Keratinocyte (primary cell): ENCODE data around the gene IGFBP5.

Source experiments
- CTCF ChIP-seq, 3 experiments: IDR thresholded peaks in 1 of 3; conservative IDR thresholded peaks in 1 of 3; optimal IDR thresholded peaks in 1 of 3; 2 replicates in 2 of 3; 3 replicates in 1 of 3; pipeline versions ENCODE3 to v1.5.1; 2011; ENCODE audit warnings: low read length in 3 of 3, mild to moderate bottlenecking in 3 of 3, moderate library complexity in 2 of 3, control low read depth in 1 of 3, inconsistent platforms in 1 of 3; ENCODE audit not compliant: insufficient read depth in 2 of 3; ENCODE audit errors: extremely low read depth in 1 of 3
- EZH2 ChIP-seq: IDR thresholded peaks from one replicate; pipeline ENCODE4 v1.6.1; 2012; ENCODE audit warnings: inconsistent platforms, mild to moderate bottlenecking, low read length, moderate library complexity

- no peak for TF ChIP-seq EZH2
- TF ChIP-seq CTCF (optimal IDR thresholded peaks at IDR 0.05 in 1 of 3, IDR thresholded peaks at IDR 0.05 in 1 of 3, conservative IDR thresholded peaks at IDR 0.05 in 1 of 3; ENCODE audit: extremely low read depth in 1 of 3, insufficient read depth in 2 of 3, low read length in 3 of 3) = no peak
Observed at GRCh38 chr2:216693414-216694080, 1.8 kb downstream of the IGFBP5 start.
